Endothelial cell (in vitro differentiated cells): ENCODE results near the gene ELAVL1. TPM values are rescaled to one million over a fixed set of nuclear protein-coding genes. Genes with fewer than 3 reads are reported as not detected.
A peak's percentile ranks its signal among the peaks of the same experiment; 100 is the strongest.

Experiments used
- DNase-seq: peaks from one replicate; pipeline ENCODE4 v3.0.0; 2021; ENCODE audit warnings: low spot score
- H3K27ac Mint-ChIP-seq: one replicate; pipeline ENCODE4 v1.8.0; 2021; ENCODE audit warnings: mixed read lengths, inconsistent platforms; ENCODE audit not compliant: unreplicated experiment
- H3K27me3 Mint-ChIP-seq: one replicate; pipeline ENCODE4 v1.8.0; 2021; ENCODE audit warnings: mild to moderate bottlenecking, moderate library complexity, mixed read lengths, inconsistent platforms; ENCODE audit not compliant: unreplicated experiment
- H3K36me3 Mint-ChIP-seq: one replicate; pipeline ENCODE4 v1.8.0; 2021; ENCODE audit warnings: mild to moderate bottlenecking, low read depth, mixed read lengths, inconsistent platforms; ENCODE audit not compliant: unreplicated experiment
- H3K4me1 Mint-ChIP-seq: one replicate; pipeline ENCODE4 v1.8.0; 2021; ENCODE audit warnings: mild to moderate bottlenecking, mixed read lengths, inconsistent platforms; ENCODE audit not compliant: unreplicated experiment
- H3K4me3 Mint-ChIP-seq: one replicate; pipeline ENCODE4 v1.8.0; 2021; ENCODE audit warnings: mild to moderate bottlenecking, mixed read lengths, inconsistent platforms; ENCODE audit not compliant: unreplicated experiment
- H3K9me3 Mint-ChIP-seq: one replicate; pipeline ENCODE4 v1.8.0; 2021; ENCODE audit warnings: mixed read lengths, inconsistent platforms; ENCODE audit not compliant: unreplicated experiment
- CTCF ChIP-seq: fragments of 200-600 bp; sonication (generic); IDR thresholded peaks from one replicate; pipeline ENCODE4 v1.5.0; 2021; ENCODE audit warnings: antibody characterized with exemption; ENCODE audit not compliant: unreplicated experiment
- total RNA-seq: library from RNA; stranded (reverse); fragmentation: NEBNext Ultra II Directional; extraction: Animal tissue kit (Norgen Biotek cat#: 25700); gene quantifications from one replicate; pipeline ENCODE4 v1.2.1, GENCODE V29; 2021; ENCODE audit not compliant: unreplicated experiment

ELAVL1 gene
- total RNA-seq, 1 donor from 2014 or later: 135 TPM

- Mint-ChIP-seq H3K9me3 (no peaks in the 10 kb centered on the region), H3K27me3 (peaks cover 19% of the 10 kb centered on the region), H3K4me1 (peaks cover 4% of the 10 kb centered on the region), H3K4me3 (peak within 1 kb of the TSS; percentile 88), H3K36me3 (peaks cover 12% of the 10 kb centered on the region), H3K27ac (peak within 1 kb of the TSS; percentile 64)
- DNase-seq: peak; percentile 85
- no peak for TF ChIP-seq CTCF
Observed at GRCh38 chr19:7926021-7926726, 79.3 kb downstream of the ELAVL1 start, which contains the start of gene CTXN1. TSS of gene CTXN1 (minus strand) at chr19:7926135. CDS start at chr19:7925538, 597 bp downstream.

- Mint-ChIP-seq H3K4me3 (peak overlapping the region; percentile 88), H3K27me3 (peaks cover 19% of the 10 kb centered on the region), H3K27ac (peak overlapping the region; percentile 52), H3K4me1 (peaks cover 4% of the 10 kb centered on the region), H3K36me3 (peaks cover 12% of the 10 kb centered on the region), H3K9me3 (no peaks in the 10 kb centered on the region)
- DNase-seq: peak; percentile 95
- peak; percentile 99 for TF ChIP-seq CTCF
Observed at GRCh38 chr19:7925171-7925851, 80.1 kb downstream of the ELAVL1 start.

GRCh38 chr19:7924651-7925170, 80.7 kb downstream of the ELAVL1 start:
- peaks cover 8% of the 10 kb centered on the region for H3K4me1 Mint-ChIP-seq
- no peak overlapping the region for H3K27ac Mint-ChIP-seq
- H3K27me3 Mint-ChIP-seq: peaks cover 17% of the 10 kb centered on the region
- DNase-seq: no peak
- no peaks in the 10 kb centered on the region for H3K9me3 Mint-ChIP-seq
- H3K4me3 Mint-ChIP-seq: no peak overlapping the region
- no peak for TF ChIP-seq CTCF
- peaks cover 12% of the 10 kb centered on the region for H3K36me3 Mint-ChIP-seq

GRCh38 chr19:7924241-7924640, 81.2 kb downstream of the ELAVL1 start:
- no peak for TF ChIP-seq CTCF
- H3K4me1 Mint-ChIP-seq: peaks cover 10% of the 10 kb centered on the region
- peaks cover 18% of the 10 kb centered on the region for H3K27me3 Mint-ChIP-seq
- H3K36me3 Mint-ChIP-seq: peaks cover 12% of the 10 kb centered on the region
- DNase-seq: no peak
- peak overlapping the region; percentile 74 for H3K4me3 Mint-ChIP-seq
- H3K9me3 Mint-ChIP-seq: no peaks in the 10 kb centered on the region
- no peak overlapping the region for H3K27ac Mint-ChIP-seq
